Gastrocnemius medialis (tissue), 4 donors: ENCODE results near the gene RPS6KA1. TPM values are rescaled to one million over a fixed set of nuclear protein-coding genes. Genes with fewer than 3 reads are reported as not detected.

Source experiments
- ATAC-seq, 2 donors: fragments of 150-250 bp; one replicate each; pipeline ENCODE4 v1.9.1; 2016
- DNase-seq, 2 donors: peaks; one replicate each; pipeline ENCODE4 v3.0.0-alpha.2; 2019
- H3K27ac ChIP-seq, 4 donors: fragments of 200-600 bp; sonication (generic); 1 replicate in 1 of 4; 2 replicates in 3 of 4; pipeline ENCODE4 v1.5.1; 2016 to 2018; ENCODE audit warnings: mild to moderate bottlenecking in 2 of 4, moderate library complexity in 1 of 4
- H3K27me3 ChIP-seq, 3 donors: fragments of 200-600 bp; sonication (generic) in 2 of 3; 1 replicate in 1 of 3; 2 replicates in 2 of 3; pipeline versions ENCODE4 v1.5.1 to v1.6.0; 2016 to 2019; ENCODE audit warnings: mild to moderate bottlenecking in 1 of 3, moderate library complexity in 1 of 3
- H3K36me3 ChIP-seq, 2 donors: fragments of 200-600 bp; sonication (generic) in 1 of 2; one replicate each; pipeline ENCODE4 v1.5.1; 2017 to 2018
- H3K4me1 ChIP-seq, 2 donors: fragments of 200-600 bp; sonication (generic) in 1 of 2; one replicate each; pipeline ENCODE4 v1.5.1; 2016 to 2017; ENCODE audit warnings: mild to moderate bottlenecking in 2 of 2
- H3K4me3 ChIP-seq, 4 donors: fragments of 200-600 bp; sonication (generic) in 3 of 4; 1 replicate in 1 of 4; 2 replicates in 3 of 4; pipeline ENCODE4 v1.5.1; 2016 to 2019; ENCODE audit warnings: mild to moderate bottlenecking in 2 of 4
- H3K9me3 ChIP-seq, 3 donors: fragments of 200-600 bp; sonication (generic) in 2 of 3; 1 replicate in 1 of 3; 2 replicates in 2 of 3; pipeline ENCODE4 v1.5.1; 2016 to 2019
- CTCF ChIP-seq, 5 experiments: fragments of 450-650 bp in 3 of 5; fragments of 200-600 bp in 2 of 5; sonication (generic) in 2 of 5; IDR thresholded peaks in 4 of 5; conservative IDR thresholded peaks in 1 of 5; 1 replicate in 4 of 5; 2 replicates in 1 of 5; pipeline ENCODE4 v1.5.1; 2016 to 2019; ENCODE audit warnings: antibody characterized with exemption in 5 of 5, mild to moderate bottlenecking in 3 of 5, moderate library complexity in 3 of 5
- POLR2A ChIP-seq, 2 donors: fragments of 450-650 bp; IDR thresholded peaks; one replicate each; pipeline ENCODE4 v1.6.1; 2017; ENCODE audit warnings: antibody characterized with exemption in 2 of 2, mild to moderate bottlenecking in 2 of 2, moderate library complexity in 2 of 2
- in situ Hi-C, 4 donors: fragments of 200-750 bp; cut with MboI; loops; one replicate each; pipeline versions ENCODE4 v1.15.0 to v1.8.0; 2017; ENCODE audit warnings: low sequenced_read_pairs in 4 of 4
- intact Hi-C: fragments of 100-400 bp; cut with DNase I; formaldehyde crosslinking; loops from one replicate; pipeline ENCODE4 v1.15.1; 2023; ENCODE audit warnings: low total_unique reads
- total RNA-seq, 4 donors: library from RNA; depleted of rRNA; stranded (reverse); fragments of >200 nt; gene quantifications; one replicate each; pipeline versions ENCODE4 v1.1.0 to v1.2.3, GENCODE V29; 2016

Gene RPS6KA1
- total RNA-seq, 4 donors from 2014 or later = 1.5 to 3.5 (median 3.0) TPM

- no peak for ATAC-seq
These were observed 27.4 kb downstream of the RPS6KA1 start for GRCh38 chr1:26557008-26557407.

GRCh38 chr1:26558685-26559048 is 29.1 kb downstream of the RPS6KA1 start:
- H3K36me3 ChIP-seq = no peaks in the 10 kb centered on the region
- H3K27ac ChIP-seq = no peak overlapping the region
- DNase-seq (no peak), ATAC-seq (no peak)
- no peaks in the 10 kb centered on the region for H3K27me3 ChIP-seq
- in situ Hi-C loops (no loop called here), intact Hi-C loops (no loop called here)
- no peaks in the 10 kb centered on the region for H3K4me1 ChIP-seq
- no peaks in the 10 kb centered on the region for H3K9me3 ChIP-seq
- TF ChIP-seq POLR2A (IDR thresholded peaks at IDR 0.05) = no peak
- TF ChIP-seq CTCF (IDR thresholded peaks at IDR 0.05 in 4 of 5, conservative IDR thresholded peaks at IDR 0.05 in 1 of 5) = no peak
- no peak overlapping the region for H3K4me3 ChIP-seq

More at GRCh38 chr1:26557008-26557407, 27.4 kb downstream of the RPS6KA1 start:
- no peak overlapping the region for H3K4me3 ChIP-seq
- no peaks in the 10 kb centered on the region for H3K27me3 ChIP-seq
- intact Hi-C loops = no loop called here
- no peak for DNase-seq
- H3K27ac ChIP-seq = no peak overlapping the region
- H3K36me3 ChIP-seq = no peaks in the 10 kb centered on the region
- TF ChIP-seq POLR2A (IDR thresholded peaks at IDR 0.05) (no peak), CTCF (IDR thresholded peaks at IDR 0.05 in 4 of 5, conservative IDR thresholded peaks at IDR 0.05 in 1 of 5) (no peak)
- H3K4me1 ChIP-seq = no peaks in the 10 kb centered on the region
- no peaks in the 10 kb centered on the region for H3K9me3 ChIP-seq
- in situ Hi-C loops = no loop called here

DNA sequence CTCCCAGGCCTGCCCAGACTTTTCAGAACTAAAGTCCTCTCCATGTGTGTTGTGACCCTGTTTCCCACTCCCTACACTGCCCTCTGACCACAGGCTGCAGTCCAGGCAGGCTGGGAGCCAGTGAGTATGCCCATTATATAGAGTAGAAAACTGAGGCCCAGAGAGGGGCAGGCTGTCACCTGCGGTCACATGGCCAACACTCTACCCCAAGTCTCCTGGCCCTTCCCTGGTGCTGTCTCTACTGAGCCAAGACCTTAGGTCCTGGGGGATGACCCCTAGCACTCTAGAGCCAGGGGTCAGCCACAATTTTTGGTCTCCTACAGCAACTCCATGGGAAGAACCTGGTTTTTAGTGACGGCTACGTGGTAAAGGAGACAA is 30.8 kb downstream of the RPS6KA1 start:
- Histone ChIP-seq H3K9me3 (no peaks in the 10 kb centered on the region), H3K27ac (no peak overlapping the region), H3K4me3 (no peak overlapping the region), H3K4me1 (no peaks in the 10 kb centered on the region), H3K36me3 (no peaks in the 10 kb centered on the region), H3K27me3 (no peaks in the 10 kb centered on the region)
- ATAC-seq = no peak
- TF ChIP-seq CTCF (IDR thresholded peaks at IDR 0.05 in 4 of 5, conservative IDR thresholded peaks at IDR 0.05 in 1 of 5) (no peak), POLR2A (IDR thresholded peaks at IDR 0.05) (no peak)
- intact Hi-C loops (no loop called here), in situ Hi-C loops (no loop called here)
- no peak for DNase-seq

DNA sequence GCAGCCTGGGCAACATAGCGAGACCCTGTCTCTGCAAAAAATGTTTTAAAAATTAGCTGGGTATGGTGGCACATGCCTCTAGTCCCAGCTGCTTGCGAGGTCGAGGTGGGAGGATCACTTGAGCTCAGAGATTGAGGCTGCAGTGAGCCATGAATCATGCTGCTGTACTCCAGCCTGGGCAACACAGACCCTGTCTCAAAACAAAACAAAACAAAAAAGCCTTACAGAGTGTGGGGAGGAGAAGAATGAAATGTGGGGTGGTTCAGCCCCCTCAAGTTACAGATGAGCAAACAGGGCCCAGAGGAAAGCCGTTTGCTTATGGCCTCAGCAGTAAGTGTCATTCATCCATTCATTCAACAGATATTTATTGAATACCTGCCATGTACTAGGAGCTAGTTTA is 40.7 kb downstream of the RPS6KA1 start:
- ATAC-seq = no peak
- no peak overlapping the region for H3K4me3 ChIP-seq
- TF ChIP-seq CTCF (IDR thresholded peaks at IDR 0.05 in 4 of 5, conservative IDR thresholded peaks at IDR 0.05 in 1 of 5) = no peak
- no peak for TF ChIP-seq POLR2A (IDR thresholded peaks at IDR 0.05)
- intact Hi-C loops (no loop called here), in situ Hi-C loops (no loop called here)
- DNase-seq = no peak
- no peak overlapping the region for H3K27ac ChIP-seq
- no peaks in the 10 kb centered on the region for H3K36me3 ChIP-seq
- H3K4me1 ChIP-seq = no peaks in the 10 kb centered on the region
- H3K9me3 ChIP-seq = no peaks in the 10 kb centered on the region
- H3K27me3 ChIP-seq = no peaks in the 10 kb centered on the region

DNA sequence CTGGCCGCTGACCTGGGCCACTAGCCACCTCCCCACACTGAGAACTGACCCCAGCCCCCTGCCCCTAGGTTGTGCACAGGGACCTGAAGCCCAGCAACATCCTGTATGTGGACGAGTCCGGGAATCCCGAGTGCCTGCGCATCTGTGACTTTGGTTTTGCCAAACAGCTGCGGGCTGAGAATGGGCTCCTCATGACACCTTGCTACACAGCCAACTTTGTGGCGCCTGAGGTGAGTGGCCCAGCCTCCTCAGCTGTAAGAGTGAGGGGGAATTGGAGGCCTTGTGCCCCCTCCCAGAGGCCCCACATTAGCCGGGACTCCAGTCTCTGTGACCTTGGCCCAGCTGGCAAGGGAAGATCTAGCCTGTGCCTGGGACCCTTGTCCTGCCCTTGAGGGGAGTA is 41.8 kb downstream of the RPS6KA1 start:
- Histone ChIP-seq H3K4me3 (no peak overlapping the region), H3K27me3 (no peaks in the 10 kb centered on the region), H3K36me3 (no peaks in the 10 kb centered on the region), H3K9me3 (no peaks in the 10 kb centered on the region), H3K4me1 (no peaks in the 10 kb centered on the region), H3K27ac (no peak overlapping the region)
- intact Hi-C loops = no loop called here
- no peak for ATAC-seq
- DNase-seq = no peak
- in situ Hi-C loops = no loop called here
- TF ChIP-seq POLR2A (IDR thresholded peaks at IDR 0.05) = no peak
- no peak for TF ChIP-seq CTCF (IDR thresholded peaks at IDR 0.05 in 4 of 5, conservative IDR thresholded peaks at IDR 0.05 in 1 of 5)
